Ishikawa (cell line): ENCODE results near the gene LCE7A.

Experiments used
- REST ChIP-seq: IDR thresholded peaks from 2 replicates; pipeline ENCODE4 v1.6.1; 2012; ENCODE audit warnings: low read depth, mild to moderate bottlenecking
- TCF12 ChIP-seq: IDR thresholded peaks from 2 replicates; pipeline ENCODE4 v1.6.1; 2012; ENCODE audit warnings: low read depth
- YY1 ChIP-seq: IDR thresholded peaks from 2 replicates; pipeline ENCODE4 v1.6.1; 2012; ENCODE audit warnings: low read depth

- TF ChIP-seq REST, result no peak
- no peak for TF ChIP-seq YY1
- TF ChIP-seq TCF12, result no peak
Measured at GRCh38 chr1:152899883-152900282, 40.1 kb downstream of the LCE7A start.
